Uterus (tissue), 2 donors: Measurements from ENCODE around the gene BMP8A.

Source experiments
- POLR2A ChIP-seq, 2 donors: fragments of 450-650 bp; IDR thresholded peaks; one replicate each; pipeline ENCODE4 v1.6.1; 2016; ENCODE audit warnings: antibody characterized with exemption in 2 of 2, mild to moderate bottlenecking in 1 of 2, moderate library complexity in 1 of 2
- TF ChIP-seq, protein P1 (sequence below), 4 experiments: fragments of 200-600 bp in 2 of 4; fragments of 450-650 bp in 2 of 4; sonication (generic) in 2 of 4; IDR thresholded peaks; one replicate each; pipeline ENCODE4 v1.5.1; 2016 to 2019; ENCODE audit warnings: antibody characterized with exemption in 4 of 4, mild to moderate bottlenecking in 2 of 4, moderate library complexity in 1 of 4

DNA sequence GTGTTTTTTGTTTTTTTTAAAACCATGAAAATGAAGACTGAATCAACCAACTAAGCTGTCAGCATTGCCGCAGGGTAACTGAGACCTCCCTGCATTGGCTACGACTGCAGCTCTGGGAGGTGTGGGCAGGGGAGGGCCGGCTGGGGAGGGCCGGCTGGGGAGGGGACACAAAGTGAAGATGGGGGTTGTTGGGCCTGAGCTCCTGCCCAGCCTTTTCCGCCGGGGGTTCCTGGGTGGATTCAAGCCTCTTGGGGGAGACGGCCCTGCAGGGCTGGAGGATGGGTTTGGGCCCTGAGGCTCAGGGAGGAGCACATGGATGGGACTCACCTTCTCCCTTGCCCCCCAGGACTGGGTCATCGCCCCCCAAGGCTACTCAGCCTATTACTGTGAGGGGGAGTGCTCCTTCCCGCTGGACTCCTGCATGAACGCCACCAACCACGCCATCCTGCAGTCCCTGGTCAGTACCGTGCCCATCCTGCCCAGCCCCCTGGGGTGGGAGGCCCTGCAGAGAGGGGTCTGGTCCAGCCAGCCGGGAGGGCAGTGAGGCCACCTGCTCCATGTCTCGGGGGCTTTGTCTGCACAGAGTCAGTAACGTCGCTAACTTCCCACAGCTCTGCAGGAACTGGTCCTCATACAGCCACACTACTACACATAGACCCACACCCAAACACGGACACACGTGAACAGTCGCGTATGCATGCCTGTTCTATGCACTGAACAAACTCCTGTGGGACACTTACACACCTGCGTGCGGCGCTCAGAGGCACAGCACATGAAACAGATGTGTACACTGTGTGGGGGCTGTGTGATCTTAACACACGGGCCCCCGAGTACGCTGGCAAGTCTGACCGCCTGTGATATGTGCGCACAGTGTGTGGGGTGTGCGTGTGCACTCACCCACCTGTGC lies 31.5 kb downstream of the BMP8A start:
- TF ChIP-seq, protein P1, sequence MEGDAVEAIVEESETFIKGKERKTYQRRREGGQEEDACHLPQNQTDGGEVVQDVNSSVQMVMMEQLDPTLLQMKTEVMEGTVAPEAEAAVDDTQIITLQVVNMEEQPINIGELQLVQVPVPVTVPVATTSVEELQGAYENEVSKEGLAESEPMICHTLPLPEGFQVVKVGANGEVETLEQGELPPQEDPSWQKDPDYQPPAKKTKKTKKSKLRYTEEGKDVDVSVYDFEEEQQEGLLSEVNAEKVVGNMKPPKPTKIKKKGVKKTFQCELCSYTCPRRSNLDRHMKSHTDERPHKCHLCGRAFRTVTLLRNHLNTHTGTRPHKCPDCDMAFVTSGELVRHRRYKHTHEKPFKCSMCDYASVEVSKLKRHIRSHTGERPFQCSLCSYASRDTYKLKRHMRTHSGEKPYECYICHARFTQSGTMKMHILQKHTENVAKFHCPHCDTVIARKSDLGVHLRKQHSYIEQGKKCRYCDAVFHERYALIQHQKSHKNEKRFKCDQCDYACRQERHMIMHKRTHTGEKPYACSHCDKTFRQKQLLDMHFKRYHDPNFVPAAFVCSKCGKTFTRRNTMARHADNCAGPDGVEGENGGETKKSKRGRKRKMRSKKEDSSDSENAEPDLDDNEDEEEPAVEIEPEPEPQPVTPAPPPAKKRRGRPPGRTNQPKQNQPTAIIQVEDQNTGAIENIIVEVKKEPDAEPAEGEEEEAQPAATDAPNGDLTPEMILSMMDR (IDR thresholded peaks at IDR 0.05) = no peak
- TF ChIP-seq POLR2A (IDR thresholded peaks at IDR 0.05) = no peak
